DOHH2 (cell line): ENCODE measurements around the gene CIB4.

ENCODE experiments used
- CTCF ChIP-seq: fragments of 200-600 bp; sonication (generic); IDR thresholded peaks from one replicate; pipeline ENCODE4 v1.5.1; 2014; ENCODE audit warnings: antibody characterized with exemption, mild to moderate bottlenecking, low read depth, low read length; ENCODE audit not compliant: poor library complexity, severe bottlenecking
- EZH2phosphoT487 ChIP-seq: fragments of 200-600 bp; sonication (generic); IDR thresholded peaks from 2 replicates; pipeline ENCODE4 v1.6.1; 2017; ENCODE audit warnings: borderline replicate concordance, mild to moderate bottlenecking, antibody characterized with exemption, low read length, moderate library complexity, mixed read lengths

- TF ChIP-seq CTCF (no peak), EZH2phosphoT487 (no peak)
These were observed 14.5 kb upstream of the CIB4 start for GRCh38 chr2:26655611-26656195.
